Endodermal cell (in vitro differentiated cells): Measurements from ENCODE around the gene ACAP1. TPM values are rescaled to one million over a fixed set of nuclear protein-coding genes. Genes with fewer than 3 reads are reported as not detected.

Source experiments
- DNase-seq: peaks from one replicate; pipeline ENCODE4 v3.0.0-alpha.2; 2017
- H3K27ac ChIP-seq: 2 replicates; pipeline ENCODE4 v1.5.1; 2013; ENCODE audit warnings: mild to moderate bottlenecking, low read depth, low read length, moderate library complexity
- H3K27me3 ChIP-seq: 2 replicates; pipeline ENCODE4 v1.6.1; 2013; ENCODE audit warnings: mild to moderate bottlenecking, low read length, moderate library complexity; ENCODE audit not compliant: insufficient read depth, control insufficient read depth, poor library complexity, severe bottlenecking
- H3K36me3 ChIP-seq: 2 replicates; pipeline ENCODE4 v1.7.0; 2013; ENCODE audit warnings: mild to moderate bottlenecking, low read length, moderate library complexity; ENCODE audit not compliant: control insufficient read depth, insufficient read depth
- H3K4me1 ChIP-seq: one replicate; pipeline ENCODE4 v1.7.0; 2013; ENCODE audit warnings: low read length; ENCODE audit not compliant: control insufficient read depth, insufficient read depth
- H3K4me3 ChIP-seq: 2 replicates; pipeline ENCODE4 v1.5.1; 2013; ENCODE audit warnings: mild to moderate bottlenecking, low read length, moderate library complexity
- H3K9ac ChIP-seq: 2 replicates; pipeline ENCODE4 v1.6.1; 2013; ENCODE audit warnings: mild to moderate bottlenecking, low read length, moderate library complexity; ENCODE audit not compliant: poor library complexity, severe bottlenecking; ENCODE audit errors: extremely low read depth
- H3K9me3 ChIP-seq: 2 replicates; pipeline ENCODE4 v1.6.1; 2013; ENCODE audit warnings: mild to moderate bottlenecking, low read length, moderate library complexity; ENCODE audit not compliant: control insufficient read depth
- H3K27ac Mint-ChIP-seq: 2 replicates; pipeline ENCODE4 v1.8.0; 2020; ENCODE audit warnings: mixed read lengths
- H3K27me3 Mint-ChIP-seq: 2 replicates; pipeline ENCODE4 v1.8.0; 2021; ENCODE audit warnings: mild to moderate bottlenecking, mixed read lengths; ENCODE audit not compliant: insufficient read depth
- H3K36me3 Mint-ChIP-seq: 2 replicates; pipeline ENCODE4 v1.8.0; 2020; ENCODE audit warnings: low read depth, mixed read lengths
- H3K4me1 Mint-ChIP-seq: 2 replicates; pipeline ENCODE4 v1.8.0; 2020; ENCODE audit warnings: mixed read lengths
- H3K4me3 Mint-ChIP-seq: 2 replicates; pipeline ENCODE4 v1.8.0; 2020; ENCODE audit warnings: mild to moderate bottlenecking, moderate library complexity, mixed read lengths
- H3K9me3 Mint-ChIP-seq: 2 replicates; pipeline ENCODE4 v1.8.0; 2020; ENCODE audit warnings: mild to moderate bottlenecking, mixed read lengths
- WGBS, 2 experiments: methylation state at CpG; one replicate each; pipeline versions ENCODE4 v1.1.5 to v1.1.7; 2013; ENCODE audit warnings: missing lambda C conversion rate in 2 of 2, mixed read lengths in 1 of 2; ENCODE audit not compliant: insufficient coverage in 1 of 2, insufficient read length in 1 of 2; 5-methylcytosine and 5-hydroxymethylcytosine counted together
- total RNA-seq, 2 donors: library from RNA; stranded (reverse); fragmentation: NEBNext Ultra II Directional in 1 of 2; extraction: Animal tissue kit (Norgen Biotek cat#: 25700) in 1 of 2; gene quantifications; 2 replicates in 1 of 2; 3 replicates in 1 of 2; pipeline ENCODE4 v1.2.1, GENCODE V29; 2021
- TF ChIP-seq, protein P1 (sequence below): fragments of 200-600 bp; sonication (generic); conservative IDR thresholded peaks from 2 replicates; pipeline ENCODE4 v1.5.0; 2021; ENCODE audit warnings: antibody characterized with exemption, mild to moderate bottlenecking

ACAP1 gene
- total RNA-seq, 2 donors from 2014 or later, result 4.5 to 8.4 TPM

DNA sequence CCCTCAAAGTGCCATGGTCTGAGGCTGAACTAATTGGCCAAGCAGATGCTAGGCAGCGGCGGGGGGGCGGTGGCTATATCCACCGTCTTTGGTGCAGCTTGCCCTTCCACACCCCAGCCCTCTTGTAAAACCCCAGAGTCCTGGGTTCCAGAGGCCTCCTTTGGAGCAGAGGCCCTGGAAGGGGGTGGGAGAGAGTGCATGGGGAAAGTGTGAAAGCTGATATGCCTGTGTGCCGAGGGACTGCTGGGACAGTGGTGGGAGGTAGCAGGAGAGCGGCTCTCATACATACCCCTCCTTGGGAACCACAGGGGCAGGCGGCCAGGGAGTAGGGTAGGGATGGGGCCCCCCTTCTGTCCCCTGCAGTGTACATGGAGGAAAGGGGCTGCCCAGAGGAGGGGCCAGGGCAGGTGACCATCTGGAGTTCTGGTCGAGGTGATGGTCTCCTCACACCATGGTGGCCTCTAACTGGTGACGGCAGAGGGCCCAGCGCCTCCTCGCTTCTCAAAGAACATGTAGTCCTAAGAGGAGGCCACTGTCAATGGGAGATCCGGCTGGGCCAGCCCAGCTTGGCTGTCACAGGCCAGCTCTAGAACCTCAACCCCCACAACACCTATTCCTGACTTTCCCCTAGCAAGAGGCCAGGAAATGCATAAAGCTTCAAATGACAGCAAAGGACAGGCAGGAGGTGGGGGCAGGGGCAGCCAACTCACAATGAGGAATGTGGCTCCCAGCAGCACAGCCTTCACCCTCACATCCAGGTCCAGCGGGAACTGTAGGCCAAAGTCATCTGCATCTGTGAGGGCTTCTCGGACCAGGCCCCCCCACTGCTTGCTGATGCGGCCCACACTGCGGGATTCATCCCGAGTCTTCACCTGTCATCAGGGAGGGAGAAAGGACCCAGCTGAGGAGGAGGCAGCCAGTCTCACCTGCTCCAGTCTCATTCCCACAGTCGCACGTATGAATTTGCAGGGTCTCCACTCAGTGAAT is 53.9 kb downstream of the ACAP1 start:
- Mint-ChIP-seq H3K36me3 (peaks cover 32% of the 10 kb centered on the region), H3K27ac (no peak overlapping the region), H3K9me3 (no peaks in the 10 kb centered on the region), H3K27me3 (peaks cover 5% of the 10 kb centered on the region), H3K4me3 (no peak overlapping the region), H3K4me1 (peaks cover 4% of the 10 kb centered on the region)
- no peak overlapping the region for H3K4me3 ChIP-seq
- H3K4me1 ChIP-seq, result peaks cover 3% of the 10 kb centered on the region
- H3K9me3 ChIP-seq, result no peaks in the 10 kb centered on the region
- peaks cover 27% of the 10 kb centered on the region for H3K36me3 ChIP-seq
- TF ChIP-seq, protein P1, sequence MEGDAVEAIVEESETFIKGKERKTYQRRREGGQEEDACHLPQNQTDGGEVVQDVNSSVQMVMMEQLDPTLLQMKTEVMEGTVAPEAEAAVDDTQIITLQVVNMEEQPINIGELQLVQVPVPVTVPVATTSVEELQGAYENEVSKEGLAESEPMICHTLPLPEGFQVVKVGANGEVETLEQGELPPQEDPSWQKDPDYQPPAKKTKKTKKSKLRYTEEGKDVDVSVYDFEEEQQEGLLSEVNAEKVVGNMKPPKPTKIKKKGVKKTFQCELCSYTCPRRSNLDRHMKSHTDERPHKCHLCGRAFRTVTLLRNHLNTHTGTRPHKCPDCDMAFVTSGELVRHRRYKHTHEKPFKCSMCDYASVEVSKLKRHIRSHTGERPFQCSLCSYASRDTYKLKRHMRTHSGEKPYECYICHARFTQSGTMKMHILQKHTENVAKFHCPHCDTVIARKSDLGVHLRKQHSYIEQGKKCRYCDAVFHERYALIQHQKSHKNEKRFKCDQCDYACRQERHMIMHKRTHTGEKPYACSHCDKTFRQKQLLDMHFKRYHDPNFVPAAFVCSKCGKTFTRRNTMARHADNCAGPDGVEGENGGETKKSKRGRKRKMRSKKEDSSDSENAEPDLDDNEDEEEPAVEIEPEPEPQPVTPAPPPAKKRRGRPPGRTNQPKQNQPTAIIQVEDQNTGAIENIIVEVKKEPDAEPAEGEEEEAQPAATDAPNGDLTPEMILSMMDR, result no peak
- WGBS, 2 experiments, result 86% methylated on average over 13 to 19 of the region's 19 CpGs
- peak; percentile 58 for DNase-seq
- H3K27ac ChIP-seq, result no peak overlapping the region
- H3K27me3 ChIP-seq, result no peaks in the 10 kb centered on the region
- H3K9ac ChIP-seq, result no peak overlapping the region

GRCh38 chr17:7391307-7391706 is 55.0 kb downstream of the ACAP1 start:
- Histone ChIP-seq H3K27ac (no peak overlapping the region), H3K4me1 (peaks cover 3% of the 10 kb centered on the region), H3K27me3 (no peaks in the 10 kb centered on the region), H3K9me3 (no peaks in the 10 kb centered on the region), H3K4me3 (no peak overlapping the region), H3K36me3 (peaks cover 27% of the 10 kb centered on the region), H3K9ac (no peak overlapping the region)
- 85 to 90% methylated on average over 2 of the region's 2 CpGs for WGBS, 2 experiments
- Mint-ChIP-seq H3K36me3 (peaks cover 28% of the 10 kb centered on the region), H3K27me3 (peaks cover 9% of the 10 kb centered on the region), H3K4me1 (peaks cover 4% of the 10 kb centered on the region), H3K27ac (no peak overlapping the region), H3K9me3 (no peaks in the 10 kb centered on the region), H3K4me3 (no peak overlapping the region)
- DNase-seq, result no peak
- TF ChIP-seq, protein P1, result no peak

GRCh38 chr17:7392696-7393612 is 56.6 kb downstream of the ACAP1 start:
- Mint-ChIP-seq H3K9me3 (no peaks in the 10 kb centered on the region), H3K27ac (no peak overlapping the region), H3K4me1 (peaks cover 4% of the 10 kb centered on the region), H3K4me3 (peak overlapping the region; percentile 59), H3K36me3 (peaks cover 16% of the 10 kb centered on the region), H3K27me3 (peaks cover 12% of the 10 kb centered on the region)
- Histone ChIP-seq H3K9ac (no peak overlapping the region), H3K36me3 (peaks cover 27% of the 10 kb centered on the region), H3K9me3 (no peaks in the 10 kb centered on the region), H3K27ac (no peak overlapping the region), H3K27me3 (no peaks in the 10 kb centered on the region), H3K4me1 (peaks cover 3% of the 10 kb centered on the region), H3K4me3 (peak overlapping the region; percentile 85)
- TF ChIP-seq, protein P1, result no peak
- DNase-seq, result peak; percentile 84
- 93 to 94% methylated on average over 27 to 39 of the region's 42 CpGs for WGBS, 2 experiments
